Smooth muscle cell of the brain vasculature (primary cell): Measurements from ENCODE around the gene ITGB4.
"Not testable (repeated sequence)": the region's sequence is repeated elsewhere in the genome, so short reads cannot be mapped to it uniquely, and the experiment has no call there.

Experiments
- DNase-seq: peaks from one replicate; pipeline ENCODE4 v3.0.0-alpha.2; 2012; ENCODE audit warnings: low read depth, low spot score

Gene ITGB4

DNA sequence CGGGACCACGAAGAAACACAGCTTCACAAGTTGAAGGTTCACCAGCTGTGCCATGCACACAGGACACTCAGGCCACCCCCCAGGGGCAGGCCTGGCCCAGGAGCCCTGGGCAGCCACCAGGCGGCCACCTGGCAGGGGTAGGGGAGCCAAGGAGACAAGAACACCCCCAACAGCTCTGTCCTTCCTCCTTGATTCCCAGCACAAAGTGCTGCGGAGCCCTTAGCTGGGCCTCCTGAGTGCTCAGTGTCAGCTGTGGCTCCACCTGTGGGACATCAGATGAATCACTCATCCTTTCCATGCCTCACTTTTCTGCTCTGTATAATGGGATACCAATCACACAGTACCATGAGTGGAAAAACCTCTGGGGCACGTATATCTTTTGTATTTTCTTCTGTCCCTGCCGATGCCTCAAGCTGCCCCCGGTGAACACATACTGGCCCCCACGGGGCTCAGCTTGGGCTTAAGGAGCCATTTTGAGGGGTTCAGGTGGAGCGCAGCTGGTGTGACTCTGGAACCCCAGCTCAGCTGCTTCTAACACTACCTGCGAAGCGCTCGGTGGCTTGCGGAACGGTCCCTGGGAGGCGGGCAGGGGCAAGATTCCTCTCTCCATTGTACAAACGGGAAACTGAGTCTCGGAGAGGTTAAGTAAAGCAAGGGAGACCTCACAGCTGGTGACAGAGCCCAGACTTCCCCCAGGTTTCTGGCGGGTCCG, 31.7 kb downstream of the ITGB4 start:
- DNase-seq: no peak

- DNase-seq: no peak
Measured at GRCh38 chr17:75753514-75754377, 32.5 kb downstream of the ITGB4 start.

- DNase-seq: no peak
Measured at GRCh38 chr17:75754378-75755204, 33.3 kb downstream of the ITGB4 start.

GRCh38 chr17:75755205-75755901, 34.1 kb downstream of the ITGB4 start:
- no peak for DNase-seq

DNA sequence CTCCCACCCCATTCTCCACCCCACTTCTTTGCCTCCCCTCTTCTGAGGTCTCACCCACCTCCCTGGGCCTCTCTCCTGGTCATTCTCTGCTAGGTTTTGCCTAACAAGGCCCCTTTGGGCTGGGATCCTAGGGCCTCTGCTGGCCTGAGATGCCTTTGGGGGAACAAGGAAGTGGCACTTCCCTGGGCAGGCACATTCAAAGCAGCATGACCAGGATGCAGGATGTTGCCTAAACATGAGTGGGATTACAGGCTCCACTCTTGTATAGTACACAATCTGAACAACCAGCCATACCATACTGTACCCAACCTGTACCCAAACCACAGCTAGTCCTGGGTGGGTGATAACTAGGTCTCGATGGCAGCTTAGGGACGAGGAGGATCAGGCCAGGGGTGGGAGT, 34.7 kb downstream of the ITGB4 start:
- DNase-seq: no peak

- no peak for DNase-seq
Measured at GRCh38 chr17:75756451-75757085, 35.3 kb downstream of the ITGB4 start.

DNA sequence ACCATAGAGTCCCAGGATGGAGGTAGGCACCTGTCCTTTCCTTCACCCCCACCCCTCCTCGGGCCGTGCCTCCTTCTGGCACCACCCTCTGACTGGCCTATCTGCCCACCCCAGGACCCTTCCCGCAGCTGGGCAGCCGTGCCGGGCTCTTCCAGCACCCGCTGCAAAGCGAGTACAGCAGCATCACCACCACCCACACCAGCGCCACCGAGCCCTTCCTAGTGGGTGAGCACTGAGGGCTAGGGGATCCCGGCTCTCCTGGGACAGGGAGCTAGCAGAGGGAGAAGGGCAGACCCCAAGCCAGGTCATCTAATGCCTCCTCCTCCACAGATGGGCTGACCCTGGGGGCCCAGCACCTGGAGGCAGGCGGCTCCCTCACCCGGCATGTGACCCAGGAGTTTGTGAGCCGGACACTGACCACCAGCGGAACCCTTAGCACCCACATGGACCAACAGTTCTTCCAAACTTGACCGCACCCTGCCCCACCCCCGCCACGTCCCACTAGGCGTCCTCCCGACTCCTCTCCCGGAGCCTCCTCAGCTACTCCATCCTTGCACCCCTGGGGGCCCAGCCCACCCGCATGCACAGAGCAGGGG, 35.9 kb downstream of the ITGB4 start:
- no peak for DNase-seq

GRCh38 chr17:75758131-75758905, 37.1 kb downstream of the ITGB4 start:
- no peak for DNase-seq

- DNase-seq: no peak
Measured at GRCh38 chr17:75759457-75759856, 38.2 kb downstream of the ITGB4 start.

- not testable (repeated sequence) for DNase-seq
Measured at GRCh38 chr17:75759978-75760640, 38.9 kb downstream of the ITGB4 start.

DNA sequence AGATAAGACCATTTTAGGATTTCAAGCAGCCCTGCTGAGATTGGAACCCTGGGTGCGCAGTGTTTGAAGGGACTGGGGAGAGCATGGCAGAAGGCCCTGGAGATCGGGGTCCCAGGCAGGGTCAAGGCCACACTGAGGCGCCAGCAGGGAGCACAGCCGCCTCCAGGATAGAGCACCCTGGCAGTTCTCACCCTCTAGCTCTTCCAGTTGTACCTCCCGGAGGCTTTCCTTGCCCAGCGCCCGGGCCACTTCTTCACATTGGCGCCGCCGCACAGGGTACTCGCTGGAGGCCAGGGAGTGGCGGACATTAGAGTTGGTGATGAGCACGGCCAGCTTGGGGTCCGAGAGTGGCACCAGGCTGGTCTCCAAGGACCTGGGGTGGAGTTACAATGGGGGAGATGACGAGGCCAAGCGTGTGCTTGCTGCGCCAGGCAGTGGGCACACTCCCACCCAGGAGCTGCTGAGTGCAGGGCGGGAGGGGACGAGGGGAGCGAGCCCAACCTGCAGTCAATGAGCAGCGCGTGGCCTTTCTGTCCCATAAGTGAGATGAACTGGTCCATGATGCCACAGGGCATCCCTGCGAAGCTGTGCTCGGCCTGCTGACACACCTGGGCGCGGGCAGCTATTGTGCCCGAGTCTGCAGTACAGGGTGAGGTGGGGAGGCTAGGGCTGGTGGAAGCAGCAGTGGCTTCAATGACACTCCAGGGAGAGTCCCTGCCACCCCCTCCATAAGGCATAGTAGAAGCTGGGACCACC, 41.4 kb downstream of the ITGB4 start:
- DNase-seq: no peak

GRCh38 chr17:75763269-75763607, 42.0 kb downstream of the ITGB4 start:
- DNase-seq: no peak

- no peak for DNase-seq
Measured at GRCh38 chr17:75763613-75764416, 42.6 kb downstream of the ITGB4 start.

DNA sequence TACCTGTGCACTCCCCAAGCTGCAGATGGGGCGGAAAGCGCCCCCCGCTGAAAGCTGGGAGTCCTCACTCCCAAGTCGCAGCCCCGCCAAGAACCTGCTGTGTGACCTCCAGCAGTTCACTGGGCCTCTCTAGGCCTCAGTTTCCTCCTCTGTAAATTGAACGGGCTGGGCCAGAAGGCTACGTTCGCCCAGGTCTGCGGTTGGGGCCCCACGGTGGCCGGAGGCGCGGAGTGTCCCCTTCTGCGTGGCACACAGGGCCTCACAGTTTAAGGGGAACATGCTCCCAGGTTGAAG, 43.1 kb downstream of the ITGB4 start:
- no peak for DNase-seq

GRCh38 chr17:75764711-75765421, 43.6 kb downstream of the ITGB4 start, which contains the start of gene GALK1:
GALK1 (minus strand) TSS chr17:75765192; CDS start chr17:75765136, 56 bp downstream.
- no peak for DNase-seq

- no peak for DNase-seq
Measured at GRCh38 chr17:75765981-75766380, 44.7 kb downstream of the ITGB4 start.

GRCh38 chr17:75767881-75768280, 46.6 kb downstream of the ITGB4 start:
- DNase-seq: no peak
